WERI-Rb-1 (cell line): ENCODE results near the gene PLEKHG5.

ENCODE experiments used
- DNase-seq: peaks from one replicate; pipeline ENCODE4 v3.0.0-alpha.2; 2020
- H3K27ac ChIP-seq: fragments of 250-450 bp; sonication (Bioruptor Pico); 2 replicates; pipeline ENCODE4 v1.5.1; 2020; ENCODE audit warnings: mild to moderate bottlenecking, moderate library complexity
- H3K27me3 ChIP-seq: fragments of 250-450 bp; sonication (Bioruptor Pico); 2 replicates; pipeline ENCODE4 v1.5.1; 2021; ENCODE audit warnings: mild to moderate bottlenecking, low read depth, moderate library complexity; ENCODE audit not compliant: insufficient read depth, severe bottlenecking
- H3K36me3 ChIP-seq: fragments of 250-450 bp; sonication (Bioruptor Pico); 2 replicates; pipeline ENCODE4 v1.5.1; 2020; ENCODE audit warnings: mild to moderate bottlenecking, moderate library complexity
- H3K4me3 ChIP-seq: 2 replicates; pipeline ENCODE4 v1.5.1; 2011; ENCODE audit warnings: low read depth, mild to moderate bottlenecking, control low read depth, low read length
- H3K9me3 ChIP-seq: fragments of 250-450 bp; sonication (Bioruptor Pico); 2 replicates; pipeline ENCODE4 v1.5.1; 2021; ENCODE audit warnings: mild to moderate bottlenecking, moderate library complexity; ENCODE audit not compliant: severe bottlenecking
- CTCF ChIP-seq: IDR thresholded peaks from 2 replicates; pipeline ENCODE4 v1.5.1; 2011; ENCODE audit warnings: low read depth, mild to moderate bottlenecking, control low read depth, inconsistent platforms, low read length

Gene PLEKHG5

GRCh38 chr1:6477039-6477820 lies 14.2 kb downstream of the PLEKHG5 start:
- H3K27ac ChIP-seq: no peak overlapping the region
- peaks cover 9% of the 10 kb centered on the region for H3K36me3 ChIP-seq
- H3K27me3 ChIP-seq: no peaks in the 10 kb centered on the region
- no peak for DNase-seq
- TF ChIP-seq CTCF: no peak
- no peak overlapping the region for H3K4me3 ChIP-seq
- H3K9me3 ChIP-seq: no peaks in the 10 kb centered on the region

GRCh38 chr1:6476483-6476882 lies 15.0 kb downstream of the PLEKHG5 start:
- H3K27ac ChIP-seq: no peak overlapping the region
- no peaks in the 10 kb centered on the region for H3K9me3 ChIP-seq
- no peaks in the 10 kb centered on the region for H3K27me3 ChIP-seq
- no peak for TF ChIP-seq CTCF
- DNase-seq: no peak
- no peak overlapping the region for H3K4me3 ChIP-seq
- peaks cover 14% of the 10 kb centered on the region for H3K36me3 ChIP-seq

- DNase-seq: peak; percentile 74
- peaks cover 24% of the 10 kb centered on the region for H3K36me3 ChIP-seq
- no peaks in the 10 kb centered on the region for H3K27me3 ChIP-seq
- H3K4me3 ChIP-seq: no peak overlapping the region
- no peaks in the 10 kb centered on the region for H3K9me3 ChIP-seq
- peak; percentile 97 for TF ChIP-seq CTCF
- H3K27ac ChIP-seq: no peak overlapping the region
Measured at GRCh38 chr1:6475381-6476133, 15.9 kb downstream of the PLEKHG5 start.

GRCh38 chr1:6474815-6475282 lies 16.6 kb downstream of the PLEKHG5 start:
- peaks cover 28% of the 10 kb centered on the region for H3K36me3 ChIP-seq
- H3K4me3 ChIP-seq: no peak overlapping the region
- TF ChIP-seq CTCF: no peak
- H3K27me3 ChIP-seq: no peaks in the 10 kb centered on the region
- DNase-seq: no peak
- H3K9me3 ChIP-seq: no peaks in the 10 kb centered on the region
- H3K27ac ChIP-seq: no peak overlapping the region

- no peak overlapping the region for H3K4me3 ChIP-seq
- no peak for TF ChIP-seq CTCF
- no peaks in the 10 kb centered on the region for H3K9me3 ChIP-seq
- DNase-seq: no peak
- H3K27ac ChIP-seq: no peak overlapping the region
- H3K27me3 ChIP-seq: no peaks in the 10 kb centered on the region
- peaks cover 34% of the 10 kb centered on the region for H3K36me3 ChIP-seq
Measured at GRCh38 chr1:6473974-6474814, 17.3 kb downstream of the PLEKHG5 start.
